NCI-H526 treated with DMSO at 0.1 percent for 48 hours (cell line): Measurements from ENCODE around the gene MEGF8.

Experiments
- DNase-seq: peaks from one replicate; lab custom pipeline; 2025; lab: John Stamatoyannopoulos, UW

The MEGF8 gene, protein sequence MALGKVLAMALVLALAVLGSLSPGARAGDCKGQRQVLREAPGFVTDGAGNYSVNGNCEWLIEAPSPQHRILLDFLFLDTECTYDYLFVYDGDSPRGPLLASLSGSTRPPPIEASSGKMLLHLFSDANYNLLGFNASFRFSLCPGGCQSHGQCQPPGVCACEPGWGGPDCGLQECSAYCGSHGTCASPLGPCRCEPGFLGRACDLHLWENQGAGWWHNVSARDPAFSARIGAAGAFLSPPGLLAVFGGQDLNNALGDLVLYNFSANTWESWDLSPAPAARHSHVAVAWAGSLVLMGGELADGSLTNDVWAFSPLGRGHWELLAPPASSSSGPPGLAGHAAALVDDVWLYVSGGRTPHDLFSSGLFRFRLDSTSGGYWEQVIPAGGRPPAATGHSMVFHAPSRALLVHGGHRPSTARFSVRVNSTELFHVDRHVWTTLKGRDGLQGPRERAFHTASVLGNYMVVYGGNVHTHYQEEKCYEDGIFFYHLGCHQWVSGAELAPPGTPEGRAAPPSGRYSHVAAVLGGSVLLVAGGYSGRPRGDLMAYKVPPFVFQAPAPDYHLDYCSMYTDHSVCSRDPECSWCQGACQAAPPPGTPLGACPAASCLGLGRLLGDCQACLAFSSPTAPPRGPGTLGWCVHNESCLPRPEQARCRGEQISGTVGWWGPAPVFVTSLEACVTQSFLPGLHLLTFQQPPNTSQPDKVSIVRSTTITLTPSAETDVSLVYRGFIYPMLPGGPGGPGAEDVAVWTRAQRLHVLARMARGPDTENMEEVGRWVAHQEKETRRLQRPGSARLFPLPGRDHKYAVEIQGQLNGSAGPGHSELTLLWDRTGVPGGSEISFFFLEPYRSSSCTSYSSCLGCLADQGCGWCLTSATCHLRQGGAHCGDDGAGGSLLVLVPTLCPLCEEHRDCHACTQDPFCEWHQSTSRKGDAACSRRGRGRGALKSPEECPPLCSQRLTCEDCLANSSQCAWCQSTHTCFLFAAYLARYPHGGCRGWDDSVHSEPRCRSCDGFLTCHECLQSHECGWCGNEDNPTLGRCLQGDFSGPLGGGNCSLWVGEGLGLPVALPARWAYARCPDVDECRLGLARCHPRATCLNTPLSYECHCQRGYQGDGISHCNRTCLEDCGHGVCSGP (N-terminal part only)

DNA sequence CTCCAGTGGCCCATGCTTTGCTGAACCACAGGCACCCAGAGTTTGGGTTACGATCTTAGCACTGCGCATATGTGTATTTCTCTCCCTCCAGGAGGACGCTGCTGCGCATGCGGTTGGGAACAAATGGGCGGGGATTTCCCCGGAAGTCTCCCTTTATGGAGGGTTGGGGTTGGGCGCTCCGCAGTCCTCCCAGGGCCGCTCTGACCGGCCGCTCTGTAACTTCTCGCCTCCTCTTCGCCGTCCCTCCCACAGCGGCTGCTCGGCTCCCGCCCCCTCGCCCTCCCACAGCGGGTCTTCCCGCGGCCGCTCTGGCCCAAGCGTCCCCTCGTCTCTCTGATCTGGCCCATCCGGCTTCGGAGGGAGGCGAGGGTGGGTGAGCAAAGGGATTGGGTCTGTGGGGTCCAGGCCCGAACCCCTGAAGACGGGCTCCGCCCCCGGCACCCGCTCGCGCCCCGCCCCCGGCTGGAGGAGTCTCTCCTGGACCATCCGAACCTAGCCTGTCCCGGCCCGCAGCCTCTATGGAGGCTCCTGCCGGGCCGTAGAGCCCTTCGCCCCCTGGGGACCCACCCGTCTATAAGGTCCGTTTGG is at the start of gene MEGF8:
Gene MEGF8, plus strand, starts transcription at position 328 of the 588 bp plus-strand sequence. CDS start 609 bp downstream, outside the sequence.
- peak; percentile 99 for DNase-seq

DNA sequence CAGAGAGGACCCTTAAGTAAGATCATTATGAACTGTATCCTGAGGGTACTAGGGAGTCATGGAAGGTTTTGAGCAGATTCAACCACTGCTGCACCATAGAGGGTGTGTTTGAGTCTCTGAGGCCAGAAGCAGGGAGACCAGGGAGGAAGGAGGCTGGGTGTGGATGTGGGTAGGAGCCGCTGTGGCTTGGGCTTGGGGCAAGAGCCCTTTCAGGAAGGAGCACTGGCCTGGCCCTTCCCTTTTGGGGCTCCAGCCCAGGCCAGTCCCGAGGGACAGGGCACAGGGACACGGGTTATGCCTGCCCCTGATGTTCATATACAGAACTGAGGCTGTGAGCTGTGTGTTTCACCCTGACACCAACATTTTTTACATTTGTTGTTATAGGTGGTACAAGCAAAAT is 49.2 kb upstream of the MEGF8 start:
- DNase-seq = no peak

DNA sequence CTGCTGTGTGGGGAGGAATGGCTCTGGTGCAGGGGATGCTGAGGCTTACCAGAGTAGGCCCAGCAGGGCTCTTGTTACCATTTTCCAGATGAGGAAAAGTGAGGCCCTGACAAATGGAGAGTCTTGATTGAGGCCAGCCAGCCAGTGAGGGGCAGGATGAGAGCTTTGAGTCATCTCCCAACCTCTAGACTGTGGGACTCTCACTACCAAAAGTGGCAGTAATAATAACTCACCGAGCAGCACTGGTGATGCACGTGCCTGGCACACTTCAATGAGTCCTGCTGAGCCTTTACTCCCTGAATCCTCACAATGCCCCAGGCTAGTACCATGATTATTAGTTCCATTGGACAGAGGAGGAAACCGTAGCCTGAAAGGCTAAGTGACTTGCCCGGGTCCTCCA is 48.6 kb upstream of the MEGF8 start:
- no peak for DNase-seq

GRCh38 chr19:42277821-42278451 is 47.5 kb upstream of the MEGF8 start:
- DNase-seq = no peak

DNA sequence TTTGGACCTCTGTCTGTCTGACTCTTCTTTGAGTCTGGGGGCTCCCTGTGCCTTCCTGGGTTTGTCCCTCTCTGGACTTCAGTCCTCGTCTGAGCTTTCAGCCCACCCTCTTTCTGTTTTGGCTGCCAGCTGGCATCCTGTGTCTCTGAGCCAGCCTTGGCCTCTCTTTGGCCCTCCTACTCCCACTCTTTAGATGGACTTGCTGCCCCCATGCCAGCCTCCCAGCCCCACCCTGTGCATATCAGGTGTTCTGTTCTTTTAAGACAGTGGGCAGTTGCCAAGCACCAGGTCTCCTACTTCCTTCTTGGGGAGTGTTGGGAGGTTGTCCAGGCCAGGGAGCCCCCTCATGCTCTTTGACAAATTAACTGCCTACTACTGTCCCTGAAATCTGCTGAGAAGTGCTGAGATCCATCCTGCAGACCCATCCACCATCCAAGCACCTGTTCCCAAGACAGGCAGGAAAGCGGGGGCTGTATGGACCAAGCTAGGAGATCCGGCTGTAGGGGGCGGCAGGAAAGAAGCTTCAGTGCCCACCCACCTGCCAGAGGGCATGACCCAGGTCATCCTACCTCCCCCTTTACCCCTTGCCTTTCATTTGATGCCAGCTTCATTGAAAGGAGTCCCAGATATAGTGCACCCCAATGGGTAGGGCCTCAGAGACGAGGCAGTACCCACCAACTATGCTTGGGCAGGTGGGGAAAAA is 46.8 kb upstream of the MEGF8 start:
- DNase-seq = no peak

- DNase-seq = no peak
Measured at GRCh38 chr19:42279155-42279901, 46.1 kb upstream of the MEGF8 start.

DNA sequence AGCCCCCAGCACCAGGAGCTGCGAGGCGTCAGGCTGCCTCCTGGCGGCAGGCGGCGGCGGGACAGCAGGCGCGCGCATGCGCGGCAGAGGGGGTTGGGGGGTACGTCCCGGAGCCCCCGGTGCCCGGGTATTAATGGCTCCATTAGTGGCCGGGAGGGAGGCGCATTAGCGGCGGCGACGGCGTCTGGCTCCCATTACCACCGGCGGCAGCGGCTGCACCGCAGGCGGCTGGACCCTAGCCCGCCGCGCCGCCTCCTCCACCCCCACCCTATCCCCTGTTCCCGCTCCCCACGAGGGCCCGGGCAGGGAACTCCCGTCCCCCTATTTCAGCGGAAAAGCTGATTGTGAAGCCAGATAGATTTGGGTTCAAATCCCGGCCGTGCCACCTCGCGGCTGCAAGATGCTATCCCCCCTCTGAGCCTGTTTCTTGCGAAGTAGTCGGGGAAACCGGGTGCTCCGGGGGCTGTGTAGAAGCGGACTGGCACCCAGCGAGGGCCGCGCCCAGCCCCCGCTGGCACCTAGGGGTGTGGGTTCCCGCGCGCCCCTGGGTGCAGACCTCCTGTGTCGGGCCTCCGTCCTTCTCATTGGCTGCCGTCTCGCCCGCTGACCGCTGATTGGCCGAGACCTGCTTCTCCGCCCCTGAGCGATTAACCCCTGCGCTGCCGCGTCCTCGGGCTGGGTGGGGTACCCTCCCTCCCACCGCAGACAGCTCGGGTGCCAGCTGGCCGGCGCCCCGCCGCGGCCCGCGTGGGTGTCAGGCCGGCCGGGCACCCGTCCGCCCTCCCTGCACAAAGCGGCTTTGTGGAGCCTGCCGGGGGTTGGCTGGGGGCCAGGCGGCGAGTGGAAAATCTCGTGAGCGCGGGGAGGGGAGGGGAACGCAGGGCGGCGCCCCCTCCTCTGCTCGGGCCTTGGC is 45.3 kb upstream of the MEGF8 start:
- peak; percentile 93 for DNase-seq

- DNase-seq = no peak
Measured at GRCh38 chr19:42280815-42281145, 44.7 kb upstream of the MEGF8 start.

GRCh38 chr19:42281146-42281826 is 44.1 kb upstream of the MEGF8 start:
- DNase-seq = peak; percentile 44

- no peak for DNase-seq
Measured at GRCh38 chr19:42281827-42282762, 43.3 kb upstream of the MEGF8 start.

GRCh38 chr19:42282819-42283187 is 42.6 kb upstream of the MEGF8 start:
- DNase-seq = no peak

- peak; percentile 84 for DNase-seq
Measured at GRCh38 chr19:42283188-42284065, 42.0 kb upstream of the MEGF8 start.

GRCh38 chr19:42284066-42284501 is 41.4 kb upstream of the MEGF8 start:
- peak; percentile 75 for DNase-seq

DNA sequence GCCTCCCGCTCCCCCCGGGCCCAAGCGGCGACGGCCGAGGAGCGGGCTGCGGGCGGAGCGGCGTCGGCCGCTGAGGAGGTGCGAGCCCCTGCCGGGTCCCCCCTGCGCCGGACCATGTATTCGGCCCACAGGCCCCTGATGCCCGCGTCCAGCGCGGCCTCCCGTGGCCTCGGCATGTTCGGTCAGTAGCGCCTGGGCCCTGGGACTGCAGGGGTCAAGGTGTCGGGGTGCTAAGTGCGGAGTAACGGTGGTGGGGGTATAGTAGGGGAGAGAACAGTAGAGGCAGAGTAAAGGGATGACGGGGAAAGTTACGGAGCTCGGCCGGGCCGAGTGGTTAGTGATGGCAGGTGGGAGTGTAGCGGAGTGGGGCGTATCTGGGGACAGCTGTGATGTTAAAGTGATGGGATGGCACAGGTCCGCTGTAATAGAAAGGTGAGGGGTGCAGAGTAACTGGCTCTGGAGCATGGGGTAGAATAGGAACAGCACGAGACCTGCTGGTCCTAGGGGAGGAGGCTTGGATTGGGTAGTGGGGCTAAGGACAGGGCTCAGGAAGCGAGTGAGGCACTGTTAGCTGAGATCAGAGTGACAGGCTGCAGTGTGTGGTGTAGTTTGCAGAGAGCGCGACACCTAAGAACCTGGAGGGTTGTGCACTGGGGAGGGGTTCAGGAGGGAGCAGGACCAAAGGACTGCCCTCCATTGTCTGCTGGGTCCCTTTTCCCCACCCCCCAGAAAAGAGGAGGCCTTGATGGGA is 40.7 kb upstream of the MEGF8 start:
- DNase-seq = no peak

GRCh38 chr19:42285541-42285941 is 39.9 kb upstream of the MEGF8 start:
- DNase-seq = no peak

DNA sequence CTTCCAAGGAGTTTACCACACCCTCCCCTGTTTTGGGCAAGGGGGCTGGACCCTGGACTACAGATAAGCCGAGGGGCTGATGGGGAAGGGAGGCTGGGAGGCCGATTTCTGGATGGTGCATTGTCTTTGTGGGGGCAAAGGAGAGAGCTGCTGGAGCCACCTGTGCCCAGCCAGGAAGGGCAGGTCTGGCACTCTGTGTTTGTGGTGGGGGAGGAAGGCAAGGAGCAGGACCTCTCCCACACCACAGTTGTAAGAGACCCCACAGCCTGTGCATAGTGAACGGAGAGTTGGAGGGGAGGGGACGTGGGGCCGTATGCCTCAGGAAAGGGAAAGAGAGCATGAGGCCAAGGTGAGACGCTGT is 39.5 kb upstream of the MEGF8 start:
- no peak for DNase-seq
